LNCAP (cell line): ENCODE data around the gene C4BPB.
A peak's percentile ranks its signal among the peaks of the same experiment; 100 is the strongest.

Experiments used
- TF ChIP-seq, protein P1 (sequence below): fragments of 450-650 bp; IDR thresholded peaks from 2 replicates; pipeline ENCODE4 v1.5.1; 2017; ENCODE audit warnings: mild to moderate bottlenecking

Gene C4BPB

DNA sequence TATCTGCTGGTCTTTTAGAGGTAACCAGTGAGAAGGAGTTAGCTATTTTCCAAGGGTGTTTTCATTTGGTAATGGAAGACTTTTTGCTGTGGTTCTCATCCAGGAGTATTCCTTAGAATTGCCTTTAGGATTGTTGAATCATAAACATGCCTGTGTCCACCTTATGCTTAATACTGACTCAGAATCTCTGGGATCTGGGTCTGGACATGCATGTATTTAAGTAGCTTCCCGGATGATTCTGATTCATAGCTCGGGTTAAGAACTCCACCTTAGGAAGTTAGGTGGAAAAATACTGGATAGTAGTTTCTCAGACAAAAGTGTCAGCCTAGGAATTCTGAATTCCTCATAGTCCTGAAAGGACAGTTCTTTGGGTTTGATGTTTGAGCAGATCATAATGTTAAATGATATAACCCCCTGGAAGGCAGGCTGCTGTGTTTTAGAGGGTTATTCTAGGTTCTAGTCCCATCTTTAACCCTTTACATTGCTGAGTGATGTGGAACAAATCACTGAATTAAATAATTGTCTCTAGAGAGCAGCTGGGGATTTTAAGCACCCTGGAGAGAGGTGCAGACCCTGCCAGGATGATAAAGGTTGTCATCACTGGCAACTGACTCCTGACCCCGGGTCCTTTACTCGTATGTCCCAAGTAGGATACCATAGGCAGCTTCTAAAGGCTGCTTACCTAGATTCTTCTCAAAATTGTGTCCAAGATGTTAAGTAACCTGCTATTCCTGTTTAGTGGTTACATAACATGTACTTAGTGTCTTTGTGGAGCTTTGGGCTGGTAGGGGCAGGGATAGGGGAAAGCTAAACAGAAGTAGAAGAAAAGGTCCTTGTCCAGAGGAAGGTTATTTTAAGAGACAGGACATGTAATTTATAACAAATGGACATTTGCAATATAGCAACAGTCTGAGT lies 14.5 kb upstream of the C4BPB start:
- TF ChIP-seq, protein P1, sequence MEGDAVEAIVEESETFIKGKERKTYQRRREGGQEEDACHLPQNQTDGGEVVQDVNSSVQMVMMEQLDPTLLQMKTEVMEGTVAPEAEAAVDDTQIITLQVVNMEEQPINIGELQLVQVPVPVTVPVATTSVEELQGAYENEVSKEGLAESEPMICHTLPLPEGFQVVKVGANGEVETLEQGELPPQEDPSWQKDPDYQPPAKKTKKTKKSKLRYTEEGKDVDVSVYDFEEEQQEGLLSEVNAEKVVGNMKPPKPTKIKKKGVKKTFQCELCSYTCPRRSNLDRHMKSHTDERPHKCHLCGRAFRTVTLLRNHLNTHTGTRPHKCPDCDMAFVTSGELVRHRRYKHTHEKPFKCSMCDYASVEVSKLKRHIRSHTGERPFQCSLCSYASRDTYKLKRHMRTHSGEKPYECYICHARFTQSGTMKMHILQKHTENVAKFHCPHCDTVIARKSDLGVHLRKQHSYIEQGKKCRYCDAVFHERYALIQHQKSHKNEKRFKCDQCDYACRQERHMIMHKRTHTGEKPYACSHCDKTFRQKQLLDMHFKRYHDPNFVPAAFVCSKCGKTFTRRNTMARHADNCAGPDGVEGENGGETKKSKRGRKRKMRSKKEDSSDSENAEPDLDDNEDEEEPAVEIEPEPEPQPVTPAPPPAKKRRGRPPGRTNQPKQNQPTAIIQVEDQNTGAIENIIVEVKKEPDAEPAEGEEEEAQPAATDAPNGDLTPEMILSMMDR, result no peak

DNA sequence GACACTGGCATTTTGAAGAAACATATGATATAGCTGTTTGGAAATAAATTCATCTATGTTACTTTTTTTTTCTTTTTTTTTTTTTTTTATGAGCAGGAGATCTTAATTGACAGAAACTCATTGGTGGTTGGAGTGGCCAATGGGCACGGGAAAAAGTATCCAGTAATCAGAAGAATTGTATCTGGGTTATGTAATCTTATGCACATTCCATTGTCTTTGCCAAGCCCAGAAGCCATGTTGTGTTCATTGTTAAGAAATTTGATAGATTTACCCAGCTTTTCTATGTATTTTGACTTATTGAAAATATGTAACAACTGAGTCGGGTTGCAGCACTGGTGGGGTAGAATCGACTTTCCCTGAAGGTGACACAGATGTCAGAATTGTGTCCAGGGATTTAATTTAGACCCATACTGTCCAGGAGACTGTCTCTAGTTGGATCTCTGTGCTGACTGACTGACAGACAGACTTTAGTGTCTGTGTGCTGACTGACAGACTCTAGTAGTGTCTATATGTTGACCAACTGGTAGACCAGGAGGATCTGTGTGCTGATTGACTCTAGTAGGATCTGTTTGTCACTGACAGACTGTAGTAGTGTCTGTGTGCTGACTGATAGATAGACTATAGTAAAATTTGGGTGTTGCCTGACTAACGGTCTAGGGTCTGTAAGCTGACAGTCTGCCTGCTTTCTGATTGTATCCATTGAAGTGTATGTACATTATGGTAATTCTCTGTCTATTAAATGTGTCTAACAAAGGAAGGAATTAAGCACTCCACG lies 12.3 kb upstream of the C4BPB start:
- TF ChIP-seq, protein P1, result no peak

DNA sequence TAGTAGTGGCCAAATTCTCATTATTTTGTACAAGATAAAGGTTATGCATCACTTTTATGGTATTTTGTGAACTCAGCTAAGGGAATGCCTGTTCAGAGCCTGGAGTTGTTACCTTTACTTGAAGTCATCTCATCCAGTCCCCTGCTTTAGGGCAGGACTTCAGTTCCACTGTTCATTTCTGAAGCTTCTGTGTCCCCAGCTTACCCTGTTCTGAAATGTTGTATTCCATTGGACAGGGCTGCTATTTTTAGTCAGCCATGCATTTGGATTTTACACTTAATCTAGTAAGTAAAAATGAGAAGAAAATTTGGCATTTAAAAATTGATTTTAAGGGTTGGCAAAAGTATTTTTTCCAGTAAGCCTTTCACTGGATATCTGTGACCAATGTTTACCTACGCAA lies 11.6 kb upstream of the C4BPB start:
- TF ChIP-seq, protein P1, result no peak

GRCh38 chr1:207077470-207078377 lies 10.9 kb upstream of the C4BPB start:
- TF ChIP-seq, protein P1, result peak; percentile 91

DNA sequence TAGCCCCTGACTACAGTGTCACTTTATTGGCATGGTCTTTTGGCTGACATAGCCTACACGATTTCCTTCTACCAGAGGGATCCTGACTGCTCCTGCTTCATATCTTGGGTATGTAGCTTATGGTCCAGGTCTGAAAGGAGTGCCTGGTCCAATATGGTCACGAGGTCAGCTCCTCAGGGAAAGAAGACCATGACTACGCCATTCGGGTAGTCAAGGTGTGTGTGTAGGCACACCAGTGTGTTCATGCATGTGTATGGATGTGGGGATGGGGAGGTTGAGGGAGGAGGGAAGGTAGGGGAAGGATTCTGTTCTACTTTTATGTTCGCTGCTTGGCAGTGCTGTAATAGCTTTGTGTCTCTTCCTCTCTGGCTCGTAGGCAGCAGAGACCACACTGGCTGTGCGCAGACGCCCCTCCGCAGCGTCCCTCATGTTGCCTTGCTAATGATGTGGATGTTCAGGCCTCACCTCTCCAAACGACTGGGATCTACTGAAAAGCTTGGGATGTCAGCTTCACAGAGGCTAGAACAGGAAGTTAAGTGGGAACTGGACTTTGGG lies 10.0 kb upstream of the C4BPB start:
- TF ChIP-seq, protein P1, result no peak

GRCh38 chr1:207079706-207080241 lies 8.9 kb upstream of the C4BPB start:
- TF ChIP-seq, protein P1, result no peak

GRCh38 chr1:207081088-207081487 lies 7.6 kb upstream of the C4BPB start:
- TF ChIP-seq, protein P1, result no peak
